Fibroblast of lung (primary cell): Measurements from ENCODE around the gene WNT5B.

Experiments
- EZH2 ChIP-seq: IDR thresholded peaks from 2 replicates; pipeline ENCODE4 v1.5.1; 2012; ENCODE audit warnings: low read length, control low read depth, mild to moderate bottlenecking; ENCODE audit errors: missing control alignments
- TF ChIP-seq, protein P1 (sequence below), 2 donors: IDR thresholded peaks in 1 of 2; conservative IDR thresholded peaks in 1 of 2; 1 replicate in 1 of 2; 2 replicates in 1 of 2; pipeline ENCODE4 v1.5.1; 2011 to 2012; ENCODE audit warnings: low read length in 2 of 2, control low read depth in 1 of 2, inconsistent platforms in 1 of 2, low read depth in 1 of 2, mild to moderate bottlenecking in 1 of 2

DNA sequence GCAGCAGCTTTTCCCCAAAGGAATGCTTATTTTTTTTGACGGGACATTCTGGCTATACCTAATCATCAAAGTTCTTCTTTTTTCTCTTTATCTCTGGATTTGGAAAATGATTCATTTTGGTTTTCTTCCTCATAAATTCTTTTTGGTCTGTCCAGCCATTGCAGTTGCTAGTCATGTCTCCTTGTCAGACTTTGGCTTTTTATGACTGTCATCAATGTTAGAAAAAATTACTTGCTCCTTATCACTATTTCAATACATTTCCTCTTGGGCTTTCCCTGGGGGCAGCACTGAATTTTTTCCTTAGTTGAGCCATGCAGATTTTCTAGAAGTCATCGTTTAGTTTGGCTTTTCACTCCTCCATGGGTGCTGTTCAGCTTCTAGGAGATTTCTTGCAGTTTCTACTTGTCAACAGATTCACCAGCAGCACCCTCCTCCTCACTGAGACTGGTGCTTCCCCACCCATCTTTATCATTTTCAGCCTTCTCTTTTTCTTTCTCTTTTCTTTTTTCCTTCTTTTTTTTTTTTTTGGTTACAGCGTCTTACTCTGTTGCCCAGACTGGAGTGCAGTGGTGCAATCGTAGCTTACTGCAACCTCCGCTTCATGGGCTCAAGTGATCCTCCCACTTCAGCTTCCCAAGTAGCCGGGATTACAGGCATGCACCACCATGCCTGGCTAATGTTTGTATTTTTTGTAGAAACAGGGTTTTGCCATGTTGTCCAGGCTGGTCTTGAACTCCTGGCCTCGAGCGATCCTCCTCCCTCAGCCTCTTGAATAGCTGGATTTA is 67.0 kb downstream of the WNT5B start:
- TF ChIP-seq, protein P1, sequence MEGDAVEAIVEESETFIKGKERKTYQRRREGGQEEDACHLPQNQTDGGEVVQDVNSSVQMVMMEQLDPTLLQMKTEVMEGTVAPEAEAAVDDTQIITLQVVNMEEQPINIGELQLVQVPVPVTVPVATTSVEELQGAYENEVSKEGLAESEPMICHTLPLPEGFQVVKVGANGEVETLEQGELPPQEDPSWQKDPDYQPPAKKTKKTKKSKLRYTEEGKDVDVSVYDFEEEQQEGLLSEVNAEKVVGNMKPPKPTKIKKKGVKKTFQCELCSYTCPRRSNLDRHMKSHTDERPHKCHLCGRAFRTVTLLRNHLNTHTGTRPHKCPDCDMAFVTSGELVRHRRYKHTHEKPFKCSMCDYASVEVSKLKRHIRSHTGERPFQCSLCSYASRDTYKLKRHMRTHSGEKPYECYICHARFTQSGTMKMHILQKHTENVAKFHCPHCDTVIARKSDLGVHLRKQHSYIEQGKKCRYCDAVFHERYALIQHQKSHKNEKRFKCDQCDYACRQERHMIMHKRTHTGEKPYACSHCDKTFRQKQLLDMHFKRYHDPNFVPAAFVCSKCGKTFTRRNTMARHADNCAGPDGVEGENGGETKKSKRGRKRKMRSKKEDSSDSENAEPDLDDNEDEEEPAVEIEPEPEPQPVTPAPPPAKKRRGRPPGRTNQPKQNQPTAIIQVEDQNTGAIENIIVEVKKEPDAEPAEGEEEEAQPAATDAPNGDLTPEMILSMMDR (conservative IDR thresholded peaks at IDR 0.05 in 1 of 2, IDR thresholded peaks at IDR 0.05 in 1 of 2; ENCODE audit: low read depth in 1 of 2, low read length in 2 of 2): no peak
- TF ChIP-seq EZH2: no peak
